HAP-1 (cell line): ENCODE results near the gene DDR1.
"Not testable (repeated sequence)": the region's sequence is repeated elsewhere in the genome, so short reads cannot be mapped to it uniquely, and the experiment has no call there.

Experiments used
- DNase-seq, 2 experiments: peaks; one replicate each; pipeline ENCODE4 v3.0.0-alpha.2; 2016 to 2020; ENCODE audit warnings: low spot score in 2 of 2
- H3K27me3 ChIP-seq: fragments of 250-450 bp; sonication (Bioruptor Pico); 2 replicates; pipeline ENCODE4 v1.5.1; 2020; ENCODE audit warnings: low read depth, mild to moderate bottlenecking, moderate library complexity
- H3K36me3 ChIP-seq: fragments of 250-450 bp; sonication (Bioruptor Pico); replicated peaks from 2 replicates; pipeline ENCODE4 v1.5.1; 2020; ENCODE audit warnings: mild to moderate bottlenecking
- H3K4me1 ChIP-seq: fragments of 250-450 bp; sonication (Bioruptor Pico); 2 replicates; pipeline ENCODE4 v1.5.1; 2020; ENCODE audit warnings: mild to moderate bottlenecking
- H3K4me3 ChIP-seq: fragments of 250-450 bp; sonication (Bioruptor Pico); 2 replicates; pipeline ENCODE4 v1.5.1; 2020; ENCODE audit warnings: mild to moderate bottlenecking, moderate library complexity
- H3K9me3 ChIP-seq: fragments of 250-450 bp; sonication (Bioruptor Pico); 2 replicates; pipeline ENCODE4 v1.5.1; 2020; ENCODE audit warnings: mild to moderate bottlenecking, moderate library complexity
- in situ Hi-C: fragments of 300-500 bp; cut with MboI; formaldehyde crosslinking; loops from 3 replicates; pipeline ENCODE4 v1.14.3; 2020; ENCODE audit warnings: low sequenced_read_pairs, inconsistent platforms, mixed read lengths

The DDR1 gene

GRCh38 chr6:30917041-30917440 is 32.7 kb downstream of the DDR1 start:
- H3K4me1 ChIP-seq: peaks cover 20% of the 10 kb centered on the region
- DNase-seq: no peak
- H3K9me3 ChIP-seq: no peaks in the 10 kb centered on the region
- peaks cover 61% of the 10 kb centered on the region for H3K36me3 ChIP-seq
- no peaks in the 10 kb centered on the region for H3K27me3 ChIP-seq
- in situ Hi-C loops: loop anchor here (5.0 kb wide), 1 partner anchor 160 kb away; no protein-coding TSS in a partner anchor
- H3K4me3 ChIP-seq: no peak overlapping the region

- in situ Hi-C loops: loop anchor here (5.0 kb wide), 1 partner anchor 160 kb away; no protein-coding TSS in a partner anchor
- no peak for DNase-seq
- Histone ChIP-seq H3K9me3 (no peaks in the 10 kb centered on the region), H3K4me1 (peaks cover 20% of the 10 kb centered on the region), H3K27me3 (no peaks in the 10 kb centered on the region), H3K36me3 (peaks cover 66% of the 10 kb centered on the region), H3K4me3 (no peak overlapping the region)
These were observed 33.2 kb downstream of the DDR1 start for GRCh38 chr6:30917487-30917886.

GRCh38 chr6:30918670-30919069 is 34.4 kb downstream of the DDR1 start:
- Histone ChIP-seq H3K36me3 (peaks cover 69% of the 10 kb centered on the region), H3K4me1 (peaks cover 20% of the 10 kb centered on the region), H3K9me3 (no peaks in the 10 kb centered on the region), H3K27me3 (no peaks in the 10 kb centered on the region), H3K4me3 (no peak overlapping the region)
- no peak for DNase-seq
- in situ Hi-C loops: loop anchor here (5.0 kb wide), 1 partner anchor 159 kb away; no protein-coding TSS in a partner anchor

GRCh38 chr6:30922447-30922852 is 38.1 kb downstream of the DDR1 start:
- H3K9me3 ChIP-seq: no peaks in the 10 kb centered on the region
- H3K36me3 ChIP-seq: peaks cover 73% of the 10 kb centered on the region
- no peaks in the 10 kb centered on the region for H3K27me3 ChIP-seq
- no peaks in the 10 kb centered on the region for H3K4me1 ChIP-seq
- H3K4me3 ChIP-seq: no peak overlapping the region
- in situ Hi-C loops: no loop called here
- no peak for DNase-seq

- in situ Hi-C loops, DNase-seq, H3K4me3 ChIP-seq, H3K9me3 ChIP-seq, H3K4me1 ChIP-seq, H3K27me3 ChIP-seq: not testable (repeated sequence)
- peaks cover 65% of the 10 kb centered on the region for H3K36me3 ChIP-seq
These were observed 39.8 kb downstream of the DDR1 start for GRCh38 chr6:30924040-30924627.

GRCh38 chr6:30926644-30927043 is 42.3 kb downstream of the DDR1 start:
- in situ Hi-C loops: no loop called here
- H3K27me3 ChIP-seq: no peaks in the 10 kb centered on the region
- no peak overlapping the region for H3K4me3 ChIP-seq
- H3K9me3 ChIP-seq: no peaks in the 10 kb centered on the region
- DNase-seq: no peak
- peaks cover 49% of the 10 kb centered on the region for H3K36me3 ChIP-seq
- H3K4me1 ChIP-seq: no peaks in the 10 kb centered on the region

- DNase-seq, H3K27me3 ChIP-seq, H3K4me3 ChIP-seq, H3K9me3 ChIP-seq, in situ Hi-C loops, H3K4me1 ChIP-seq: not testable (repeated sequence)
- H3K36me3 ChIP-seq: peaks cover 45% of the 10 kb centered on the region
These were observed 42.8 kb downstream of the DDR1 start for GRCh38 chr6:30927080-30927479.

- Histone ChIP-seq H3K36me3 (peaks cover 30% of the 10 kb centered on the region), H3K4me3 (no peak overlapping the region), H3K9me3 (no peaks in the 10 kb centered on the region), H3K4me1 (no peaks in the 10 kb centered on the region), H3K27me3 (no peaks in the 10 kb centered on the region)
- in situ Hi-C loops: no loop called here
- DNase-seq: no peak
These were observed 44.4 kb downstream of the DDR1 start for GRCh38 chr6:30928677-30929076.

GRCh38 chr6:30930506-30930905 is 46.2 kb downstream of the DDR1 start:
- DNase-seq: no peak
- in situ Hi-C loops: no loop called here
- H3K27me3 ChIP-seq: no peaks in the 10 kb centered on the region
- H3K9me3 ChIP-seq: no peaks in the 10 kb centered on the region
- no peak overlapping the region for H3K4me3 ChIP-seq
- H3K4me1 ChIP-seq: no peaks in the 10 kb centered on the region
- peaks cover 15% of the 10 kb centered on the region; the same call in 1 of the 2 replicates for H3K36me3 ChIP-seq

- no peaks in the 10 kb centered on the region for H3K9me3 ChIP-seq
- no peak for DNase-seq
- in situ Hi-C loops: no loop called here
- H3K27me3 ChIP-seq: no peaks in the 10 kb centered on the region
- peaks cover 10% of the 10 kb centered on the region; the same call in 1 of the 2 replicates for H3K36me3 ChIP-seq
- no peak overlapping the region for H3K4me3 ChIP-seq
- H3K4me1 ChIP-seq: no peaks in the 10 kb centered on the region
These were observed 47.0 kb downstream of the DDR1 start for GRCh38 chr6:30931272-30931671.

- no peak for DNase-seq
- Histone ChIP-seq H3K9me3 (no peaks in the 10 kb centered on the region), H3K27me3 (no peaks in the 10 kb centered on the region), H3K36me3 (peaks cover 4% of the 10 kb centered on the region; the same call in 1 of the 2 replicates), H3K4me1 (no peaks in the 10 kb centered on the region), H3K4me3 (no peak within 1 kb of the TSS)
- in situ Hi-C loops: no loop called here
These were observed 47.8 kb downstream of the DDR1 start, which contains the start of gene SFTA2 for GRCh38 chr6:30931969-30932645. TSS of gene SFTA2 (minus strand) at chr6:30932170. CDS start at chr6:30932096, 74 bp downstream.

GRCh38 chr6:30932665-30933365 is 48.5 kb downstream of the DDR1 start:
- no peak for DNase-seq
- in situ Hi-C loops: no loop called here
- Histone ChIP-seq H3K4me1 (no peaks in the 10 kb centered on the region), H3K9me3 (no peaks in the 10 kb centered on the region), H3K36me3 (peaks cover 4% of the 10 kb centered on the region; the same call in 1 of the 2 replicates), H3K27me3 (no peaks in the 10 kb centered on the region), H3K4me3 (no peak overlapping the region)

GRCh38 chr6:30935018-30935417 is 50.7 kb downstream of the DDR1 start:
- H3K4me1 ChIP-seq: no peaks in the 10 kb centered on the region
- H3K36me3 ChIP-seq: no peaks in the 10 kb centered on the region
- in situ Hi-C loops: no loop called here
- no peaks in the 10 kb centered on the region for H3K27me3 ChIP-seq
- DNase-seq: no peak
- no peak overlapping the region for H3K4me3 ChIP-seq
- H3K9me3 ChIP-seq: no peaks in the 10 kb centered on the region

GRCh38 chr6:30937265-30937664 is 52.9 kb downstream of the DDR1 start:
- no peaks in the 10 kb centered on the region for H3K27me3 ChIP-seq
- no peaks in the 10 kb centered on the region for H3K9me3 ChIP-seq
- H3K4me1 ChIP-seq: peaks cover under 1% of the 10 kb centered on the region
- in situ Hi-C loops: no loop called here
- H3K4me3 ChIP-seq: no peak overlapping the region
- H3K36me3 ChIP-seq: no peaks in the 10 kb centered on the region
- no peak for DNase-seq
